Body of pancreas (tissue), 4 donors: ENCODE results near the gene PPP1R15B. TPM values are rescaled to one million over a fixed set of nuclear protein-coding genes. Genes with fewer than 3 reads are reported as not detected.
A peak's percentile ranks its signal among the peaks of the same experiment; 100 is the strongest.

ENCODE experiments used
- ATAC-seq: fragments of 150-250 bp; one replicate; pipeline ENCODE4 v1.9.1; 2016
- DNase-seq, 4 donors: peaks; one replicate each; pipeline ENCODE4 v3.0.0-alpha.2; 2019
- H3K27ac ChIP-seq, 4 donors: fragments of 200-600 bp; sonication (generic); 1 replicate in 3 of 4; 2 replicates in 1 of 4; pipeline versions ENCODE4 v1.5.1 to v1.6.1; 2016 to 2019; ENCODE audit warnings: mild to moderate bottlenecking in 1 of 4, mixed read lengths in 1 of 4, moderate library complexity in 1 of 4
- H3K27me3 ChIP-seq, 2 donors: fragments of 200-600 bp; sonication (generic); one replicate each; pipeline ENCODE4 v1.6.0; 2016; ENCODE audit warnings: mild to moderate bottlenecking in 1 of 2
- H3K36me3 ChIP-seq, 2 donors: fragments of 200-600 bp; sonication (generic); replicated peaks in 1 of 2; 2 replicates each; pipeline ENCODE4 v1.5.1; 2016; ENCODE audit warnings: low read depth in 2 of 2; ENCODE audit not compliant: insufficient read depth in 1 of 2
- H3K4me1 ChIP-seq: fragments of 200-600 bp; sonication (generic); one replicate; pipeline ENCODE4 v1.6.0; 2016
- H3K4me3 ChIP-seq, 2 donors: fragments of 200-600 bp; sonication (generic); 1 replicate in 1 of 2; 2 replicates in 1 of 2; pipeline ENCODE4 v1.5.1; 2016 to 2019
- H3K9me3 ChIP-seq, 3 donors: fragments of 200-600 bp; sonication (generic); 1 replicate in 2 of 3; 2 replicates in 1 of 3; pipeline ENCODE4 v1.5.1; 2016
- CTCF ChIP-seq, 7 experiments: fragments of 450-650 bp in 4 of 7; fragments of 200-600 bp in 3 of 7; sonication (generic) in 3 of 7; IDR thresholded peaks; one replicate each; pipeline ENCODE4 v1.5.1; 2016 to 2019; ENCODE audit warnings: antibody characterized with exemption in 7 of 7
- POLR2A ChIP-seq, 3 donors: fragments of 450-650 bp; IDR thresholded peaks; one replicate each; pipeline ENCODE4 v1.6.1; 2016; ENCODE audit warnings: antibody characterized with exemption in 3 of 3, mild to moderate bottlenecking in 2 of 3
- WGBS, 2 donors: methylation state at CpG; one replicate each; pipeline ENCODE4 v1.1.5; 2017; 5-methylcytosine and 5-hydroxymethylcytosine counted together
- intact Hi-C: fragments of 100-400 bp; cut with DNase I; formaldehyde crosslinking; loops from one replicate; pipeline ENCODE4 v1.15.1; 2023
- total RNA-seq, 2 donors: library from RNA; depleted of rRNA; stranded (reverse); fragments of >200 nt; gene quantifications; one replicate each; pipeline ENCODE4 v1.1.0, GENCODE V29; 2016

The PPP1R15B gene
- total RNA-seq, 2 donors from 2014 or later, result 32.9 to 34.3 TPM

DNA sequence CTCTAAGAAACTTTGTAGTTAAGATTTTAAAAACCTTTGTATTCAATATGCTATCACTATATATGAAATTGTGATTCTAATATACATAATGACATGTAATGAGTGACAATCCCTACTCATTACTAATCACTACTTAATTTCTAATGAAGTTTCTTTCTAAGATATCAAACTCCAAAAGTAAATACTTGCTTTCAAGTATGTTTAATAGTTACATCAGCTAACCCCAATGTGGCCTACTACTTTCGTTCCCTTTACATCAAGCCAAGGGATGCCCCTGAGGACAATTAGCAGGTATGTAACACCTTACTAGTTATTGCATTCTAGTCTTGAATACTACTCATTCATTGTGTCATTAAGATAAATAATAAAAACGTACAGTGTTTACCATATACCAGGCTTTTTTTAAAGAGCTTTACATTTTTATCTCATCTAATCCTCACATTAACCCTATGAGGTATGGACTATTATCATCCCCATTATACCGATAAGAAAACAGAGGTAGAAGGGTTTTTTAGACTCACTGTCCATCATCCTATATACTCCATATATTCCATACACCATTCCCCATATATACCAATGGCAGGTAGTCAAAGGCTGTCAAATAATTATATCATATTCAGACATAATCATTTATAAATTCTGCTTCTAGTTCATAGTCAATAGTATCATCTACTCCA is 4.2 kb downstream of the PPP1R15B start:
- no peaks in the 10 kb centered on the region for H3K9me3 ChIP-seq
- no peak for DNase-seq
- no peak for TF ChIP-seq POLR2A (IDR thresholded peaks at IDR 0.05)
- TF ChIP-seq CTCF (IDR thresholded peaks at IDR 0.05), result no peak
- peaks cover 0 to 6% of the 10 kb centered on the region in 2 donors for H3K36me3 ChIP-seq
- intact Hi-C loops, result no loop called here
- no peaks in the 10 kb centered on the region for H3K27me3 ChIP-seq
- no peak for ATAC-seq
- H3K27ac ChIP-seq, result peak overlapping the region in 2 of 4 donors; percentile 2 to 52
- peak overlapping the region; percentile 60 to 61 for H3K4me3 ChIP-seq
- WGBS, 2 donors, result 0 to 1% methylated on average over 3 of the region's 3 CpGs
- peaks cover 30% of the 10 kb centered on the region for H3K4me1 ChIP-seq

- peak overlapping the region; percentile 60 to 61 for H3K4me3 ChIP-seq
- ATAC-seq (no peak), DNase-seq (no peak)
- TF ChIP-seq POLR2A (IDR thresholded peaks at IDR 0.05) (no peak), CTCF (IDR thresholded peaks at IDR 0.05) (no peak)
- H3K27ac ChIP-seq, result peak overlapping the region in 2 of 4 donors; percentile 2 to 15
- intact Hi-C loops, result no loop called here
- H3K27me3 ChIP-seq, result no peaks in the 10 kb centered on the region
- no peaks in the 10 kb centered on the region for H3K9me3 ChIP-seq
- H3K36me3 ChIP-seq, result peaks cover 0 to 6% of the 10 kb centered on the region in 2 donors
- peaks cover 26% of the 10 kb centered on the region for H3K4me1 ChIP-seq
- 33 to 38% methylated on average over 4 of the region's 4 CpGs for WGBS, 2 donors
These were observed 5.0 kb downstream of the PPP1R15B start for GRCh38 chr1:204406621-204407020.

GRCh38 chr1:204405988-204406387 is 5.6 kb downstream of the PPP1R15B start:
- WGBS, 2 donors, result 11 to 24% methylated on average over 2 of the region's 2 CpGs
- DNase-seq, result no peak
- ATAC-seq, result no peak
- Histone ChIP-seq H3K36me3 (peaks cover 0 to 6% of the 10 kb centered on the region in 2 donors), H3K27me3 (no peaks in the 10 kb centered on the region), H3K9me3 (no peaks in the 10 kb centered on the region), H3K27ac (peak overlapping the region in 1 of 4 donors; percentile 15), H3K4me3 (no peak overlapping the region), H3K4me1 (peaks cover 26% of the 10 kb centered on the region)
- TF ChIP-seq CTCF (IDR thresholded peaks at IDR 0.05) (no peak), POLR2A (IDR thresholded peaks at IDR 0.05) (no peak)
- intact Hi-C loops, result no loop called here

GRCh38 chr1:204404629-204405028 is 7.0 kb downstream of the PPP1R15B start:
- Histone ChIP-seq H3K9me3 (no peaks in the 10 kb centered on the region), H3K4me3 (no peak overlapping the region), H3K27ac (no peak overlapping the region), H3K27me3 (no peaks in the 10 kb centered on the region), H3K4me1 (peaks cover 26% of the 10 kb centered on the region), H3K36me3 (peaks cover 0 to 6% of the 10 kb centered on the region in 2 donors)
- WGBS, 2 donors, result 32 to 33% methylated on average over 2 of the region's 2 CpGs
- intact Hi-C loops, result no loop called here
- no peak for TF ChIP-seq CTCF (IDR thresholded peaks at IDR 0.05)
- ATAC-seq (no peak), DNase-seq (no peak)

DNA sequence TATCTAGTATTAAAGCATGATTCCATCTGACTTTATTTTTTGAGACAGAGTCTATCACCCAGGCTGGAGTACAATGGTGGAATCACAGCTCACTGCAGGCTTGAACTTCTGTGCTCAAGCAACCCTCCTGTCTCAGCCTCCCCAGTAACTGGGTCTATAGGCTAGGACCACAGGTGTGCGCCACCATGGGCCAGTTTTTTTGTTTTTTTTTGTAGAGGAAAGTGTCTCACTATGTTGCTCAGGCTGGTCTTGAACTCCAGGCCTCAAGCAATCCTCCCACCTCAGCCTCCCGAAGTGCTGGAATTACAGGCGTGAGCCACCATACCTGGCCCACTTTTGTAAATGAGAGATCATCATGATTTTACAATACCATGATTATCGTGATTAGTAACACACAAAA is 9.2 kb downstream of the PPP1R15B start:
- TF ChIP-seq POLR2A (IDR thresholded peaks at IDR 0.05) (no peak), CTCF (IDR thresholded peaks at IDR 0.05) (no peak)
- peaks cover 33% of the 10 kb centered on the region for H3K4me1 ChIP-seq
- no peak for DNase-seq
- H3K27me3 ChIP-seq, result no peaks in the 10 kb centered on the region
- H3K9me3 ChIP-seq, result no peaks in the 10 kb centered on the region
- H3K36me3 ChIP-seq, result peaks cover 0 to 6% of the 10 kb centered on the region in 2 donors
- H3K27ac ChIP-seq, result no peak overlapping the region
- no peak overlapping the region for H3K4me3 ChIP-seq
- WGBS, 2 donors, result 95 to 96% methylated on average over 2 to 4 of the region's 4 CpGs
- intact Hi-C loops, result no loop called here
- no peak for ATAC-seq
